ENCODE measurements around the gene CST11. TPM values are rescaled to one million over a fixed set of nuclear protein-coding genes. Genes with fewer than 3 reads are reported as not detected.

The CST11 gene
- total RNA-seq, 3 donors from 2014 or later = not detected

DNA sequence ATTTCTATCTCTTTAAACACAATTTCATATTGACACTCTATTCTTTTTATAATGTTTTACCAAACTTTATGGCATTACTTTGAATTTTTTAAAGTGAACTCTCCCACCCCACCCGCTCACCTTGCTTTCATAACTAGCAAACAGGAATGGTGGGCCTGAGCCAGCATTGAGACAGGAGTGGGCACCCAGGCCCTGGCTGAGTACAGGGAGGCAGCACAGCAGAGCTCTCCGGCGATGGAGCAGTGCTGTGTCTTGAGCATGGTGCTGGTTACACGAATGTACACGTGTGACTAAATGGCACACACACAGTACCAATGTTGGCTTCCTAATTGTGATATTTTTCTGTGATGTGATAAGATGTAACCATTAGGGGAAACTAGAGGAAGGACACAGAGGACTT lies 4.5 kb downstream of the CST11 start:
- intact Hi-C loops (cut with DNase I; ENCODE audit: low total_unique reads) = no loop called here
- no peak for DNase-seq (ENCODE audit: low spot score in 2 of 2)
- Histone ChIP-seq H3K36me3 (no peaks in the 10 kb centered on the region), H3K4me1 (no peaks in the 10 kb centered on the region), H3K4me3 (no peak overlapping the region), H3K27me3 (no peaks in the 10 kb centered on the region), H3K27ac (no peak overlapping the region), H3K9me3 (no peaks in the 10 kb centered on the region)
- TF ChIP-seq POLR2A (IDR thresholded peaks at IDR 0.05) = no peak
- TF ChIP-seq, protein P1, sequence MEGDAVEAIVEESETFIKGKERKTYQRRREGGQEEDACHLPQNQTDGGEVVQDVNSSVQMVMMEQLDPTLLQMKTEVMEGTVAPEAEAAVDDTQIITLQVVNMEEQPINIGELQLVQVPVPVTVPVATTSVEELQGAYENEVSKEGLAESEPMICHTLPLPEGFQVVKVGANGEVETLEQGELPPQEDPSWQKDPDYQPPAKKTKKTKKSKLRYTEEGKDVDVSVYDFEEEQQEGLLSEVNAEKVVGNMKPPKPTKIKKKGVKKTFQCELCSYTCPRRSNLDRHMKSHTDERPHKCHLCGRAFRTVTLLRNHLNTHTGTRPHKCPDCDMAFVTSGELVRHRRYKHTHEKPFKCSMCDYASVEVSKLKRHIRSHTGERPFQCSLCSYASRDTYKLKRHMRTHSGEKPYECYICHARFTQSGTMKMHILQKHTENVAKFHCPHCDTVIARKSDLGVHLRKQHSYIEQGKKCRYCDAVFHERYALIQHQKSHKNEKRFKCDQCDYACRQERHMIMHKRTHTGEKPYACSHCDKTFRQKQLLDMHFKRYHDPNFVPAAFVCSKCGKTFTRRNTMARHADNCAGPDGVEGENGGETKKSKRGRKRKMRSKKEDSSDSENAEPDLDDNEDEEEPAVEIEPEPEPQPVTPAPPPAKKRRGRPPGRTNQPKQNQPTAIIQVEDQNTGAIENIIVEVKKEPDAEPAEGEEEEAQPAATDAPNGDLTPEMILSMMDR (IDR thresholded peaks at IDR 0.05) = no peak
- no peak for TF ChIP-seq POLR2AphosphoS5 (IDR thresholded peaks at IDR 0.05)

DNA sequence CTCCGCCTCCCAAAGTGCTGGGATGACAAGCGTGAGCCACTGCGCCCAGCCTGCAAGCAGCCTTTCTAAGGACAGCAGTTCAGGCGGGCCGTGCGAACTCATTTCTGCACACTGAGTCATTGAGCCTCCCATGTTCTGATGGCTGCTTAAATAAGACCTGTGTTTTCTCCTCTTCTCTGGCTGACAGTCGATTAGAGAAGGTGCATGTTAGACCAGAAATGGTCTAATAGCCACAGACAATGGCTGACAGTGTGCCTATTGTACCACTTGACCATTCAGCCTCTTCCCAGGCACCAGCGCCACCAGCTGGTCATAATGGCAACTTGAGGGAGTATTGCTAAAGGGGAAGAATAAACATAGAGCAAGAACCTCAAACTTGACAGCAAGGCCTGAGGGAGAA lies 6.2 kb downstream of the CST11 start:
- Histone ChIP-seq H3K36me3 (no peaks in the 10 kb centered on the region), H3K27ac (no peak overlapping the region), H3K4me3 (no peak overlapping the region), H3K27me3 (no peaks in the 10 kb centered on the region), H3K4me1 (no peaks in the 10 kb centered on the region), H3K9me3 (no peaks in the 10 kb centered on the region)
- TF ChIP-seq POLR2A (IDR thresholded peaks at IDR 0.05) = no peak
- intact Hi-C loops (cut with DNase I; ENCODE audit: low total_unique reads) = loop anchor here (2.0 kb wide), 1 partner anchor 42 kb away; no protein-coding TSS in a partner anchor
- no peak for DNase-seq (ENCODE audit: low spot score in 2 of 2)

DNA sequence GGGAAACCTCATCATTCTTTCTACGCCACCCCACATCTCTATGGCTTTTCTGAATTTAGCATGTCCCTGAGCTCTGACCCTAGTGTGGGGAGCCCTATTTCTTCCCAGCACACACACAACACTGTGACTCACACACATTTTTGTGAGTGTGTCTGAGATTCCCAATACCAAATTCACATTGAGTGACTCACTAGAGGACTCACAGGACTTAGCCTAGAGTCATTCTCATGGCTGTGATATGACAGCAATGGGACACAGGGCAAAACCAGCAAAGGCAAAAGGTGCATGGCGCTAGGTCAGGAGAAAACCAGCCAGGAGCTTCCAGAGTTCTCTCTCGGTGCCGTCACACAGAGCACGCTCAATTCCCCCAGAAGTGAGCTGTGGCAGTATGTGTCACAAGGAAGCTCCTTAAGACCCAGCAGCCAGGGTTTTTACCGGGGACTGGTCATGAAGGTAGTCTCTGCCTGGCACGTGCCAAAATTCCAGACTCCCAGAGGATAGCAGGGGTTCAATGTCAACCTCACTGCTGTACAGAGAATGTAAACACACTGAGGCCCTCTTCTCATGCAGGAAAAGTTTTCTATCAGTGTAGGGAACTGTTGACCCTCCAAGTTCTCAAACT lies 7.0 kb downstream of the CST11 start:
- no peaks in the 10 kb centered on the region for H3K27me3 ChIP-seq
- TF ChIP-seq POLR2AphosphoS5 (IDR thresholded peaks at IDR 0.05) = no peak
- no peak for TF ChIP-seq POLR2A (IDR thresholded peaks at IDR 0.05)
- TF ChIP-seq, protein P1 (IDR thresholded peaks at IDR 0.05) = no peak
- DNase-seq (ENCODE audit: low spot score in 2 of 2) = no peak
- H3K27ac ChIP-seq = no peak overlapping the region
- H3K36me3 ChIP-seq = no peaks in the 10 kb centered on the region
- no peak overlapping the region for H3K4me3 ChIP-seq
- no peaks in the 10 kb centered on the region for H3K4me1 ChIP-seq
- H3K9me3 ChIP-seq = no peaks in the 10 kb centered on the region
- intact Hi-C loops (cut with DNase I; ENCODE audit: low total_unique reads) = loop anchor here (2.0 kb wide), 1 partner anchor 41 kb away; no protein-coding TSS in a partner anchor

DNA sequence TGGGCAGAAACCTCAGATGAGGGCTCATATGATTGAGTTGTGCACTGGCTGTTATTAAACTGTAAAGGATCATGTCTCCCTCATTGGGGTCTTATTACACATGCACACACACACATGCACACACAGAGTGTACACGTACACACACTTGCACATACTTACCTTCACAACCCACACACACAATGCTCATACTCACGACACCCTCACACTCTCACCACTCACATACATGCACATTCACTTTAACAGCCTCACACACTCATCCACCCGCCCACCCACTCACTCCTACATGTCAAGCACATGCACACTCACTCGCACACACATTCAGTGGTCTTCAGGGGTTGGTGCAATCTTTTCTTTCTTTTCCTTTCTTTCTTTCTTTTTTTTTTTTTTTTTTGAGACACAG lies 7.8 kb downstream of the CST11 start:
- H3K27ac ChIP-seq = no peak overlapping the region
- H3K27me3 ChIP-seq = no peaks in the 10 kb centered on the region
- no peak for DNase-seq (ENCODE audit: low spot score in 2 of 2)
- no peaks in the 10 kb centered on the region for H3K4me1 ChIP-seq
- no peaks in the 10 kb centered on the region for H3K36me3 ChIP-seq
- no peak overlapping the region for H3K4me3 ChIP-seq
- intact Hi-C loops (cut with DNase I; ENCODE audit: low total_unique reads) = no loop called here
- H3K9me3 ChIP-seq = no peaks in the 10 kb centered on the region
- TF ChIP-seq POLR2A (IDR thresholded peaks at IDR 0.05) (no peak), POLR2AphosphoS5 (IDR thresholded peaks at IDR 0.05) (no peak)
- TF ChIP-seq, protein P1 (IDR thresholded peaks at IDR 0.05) = no peak

DNA sequence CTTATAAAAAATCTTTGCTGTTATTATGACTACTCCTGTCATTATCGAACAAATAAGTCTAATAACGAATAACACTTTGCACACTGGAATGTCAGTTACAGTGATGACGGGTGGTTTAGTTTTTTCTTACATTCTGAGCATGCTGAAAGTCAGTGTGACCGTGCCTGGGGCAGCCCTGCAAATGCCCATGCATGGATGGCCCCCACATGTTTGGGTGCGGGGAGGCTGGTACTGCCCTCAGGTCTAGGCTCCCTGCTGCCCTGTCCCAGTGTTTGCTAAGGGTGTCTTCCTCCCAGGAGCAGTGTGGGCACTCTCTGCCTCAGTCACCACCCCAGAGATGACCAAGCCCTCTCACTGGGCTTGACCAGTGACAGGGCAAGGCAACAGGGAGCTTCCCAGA lies 10.2 kb downstream of the CST11 start:
- Histone ChIP-seq H3K9me3 (no peaks in the 10 kb centered on the region), H3K27ac (no peak overlapping the region), H3K4me1 (no peaks in the 10 kb centered on the region), H3K4me3 (no peak overlapping the region), H3K36me3 (no peaks in the 10 kb centered on the region), H3K27me3 (no peaks in the 10 kb centered on the region)
- no peak for DNase-seq (ENCODE audit: low spot score in 2 of 2)
- TF ChIP-seq, protein P1 (IDR thresholded peaks at IDR 0.05) = no peak
- TF ChIP-seq POLR2AphosphoS5 (IDR thresholded peaks at IDR 0.05) = no peak
- no peak for TF ChIP-seq POLR2A (IDR thresholded peaks at IDR 0.05)
- intact Hi-C loops (cut with DNase I; ENCODE audit: low total_unique reads) = no loop called here
